BJ (cell line): ENCODE results near the gene TRIM67. TPM values are rescaled to one million over a fixed set of nuclear protein-coding genes. Genes with fewer than 3 reads are reported as not detected.

ENCODE experiments used
- CTCF ChIA-PET: fragments of 350-600 bp; formaldehyde crosslinking; extraction: SDS; loops from one replicate; lab custom pipeline; 2021; ENCODE audit warnings: antibody characterized with exemption, inconsistent platforms; lab: Yijun Ruan, JAX
- POLR2A ChIA-PET: fragments of 300-600 bp; sonication (Branson Sonifier 250); formaldehyde crosslinking; extraction: SDS; loops from one replicate; lab custom pipeline; 2021; ENCODE audit warnings: antibody characterized with exemption; lab: Charles Lee
- DNase-seq: peaks from one replicate; pipeline ENCODE4 v3.0.0-alpha.2; 2011; ENCODE audit warnings: low read depth
- H3K27me3 ChIP-seq: 2 replicates; pipeline ENCODE4 v1.6.0; 2011; ENCODE audit warnings: low read length; ENCODE audit not compliant: control insufficient read depth, insufficient read depth
- H3K36me3 ChIP-seq: 2 replicates; pipeline ENCODE4 v1.5.1; 2011; ENCODE audit warnings: low read length; ENCODE audit not compliant: control insufficient read depth, insufficient read depth
- H3K4me3 ChIP-seq: 2 replicates; pipeline ENCODE4 v1.5.1; 2011; ENCODE audit warnings: low read depth, mild to moderate bottlenecking, control low read depth, low read length
- CTCF ChIP-seq: IDR thresholded peaks from 2 replicates; pipeline ENCODE4 v1.5.1; 2011; ENCODE audit warnings: low read depth, mild to moderate bottlenecking, control low read depth, inconsistent platforms, low read length, moderate library complexity; ENCODE audit not compliant: insufficient read depth
- polyA plus RNA-seq: library from polyadenylated mRNA; depleted of rRNA; stranded (reverse); fragments of >200 nt; gene quantifications from 2 replicates; pipeline ENCODE4 v1.2.3, GENCODE V29; 2011

Gene TRIM67
- polyA plus RNA-seq, 1 experiment = 0.02 TPM

- H3K36me3 ChIP-seq = no peaks in the 10 kb centered on the region
- peaks cover 30% of the 10 kb centered on the region for H3K27me3 ChIP-seq
- ChIA-PET POLR2A (no interaction called here), CTCF (interaction anchor here (0.6 to 1.7 kb wide), 5 partner anchors 10 to 427 kb away, joined by 3 to 5 read pairs (median 3); no protein-coding TSS in a partner anchor)
- no peak for DNase-seq
- TF ChIP-seq CTCF = no peak
- H3K4me3 ChIP-seq = peak overlapping the region; percentile 17
These were observed 1.3 kb downstream of the TRIM67 start for GRCh38 chr1:231162970-231163829.

- no peak for TF ChIP-seq CTCF
- H3K27me3 ChIP-seq = peaks cover 30% of the 10 kb centered on the region
- no peak overlapping the region for H3K4me3 ChIP-seq
- DNase-seq = no peak
- POLR2A ChIA-PET = no interaction called here
- CTCF ChIA-PET = interaction anchor here (1.7 kb wide), 1 partner anchor 38 kb away, joined by 4 read pairs; no protein-coding TSS in a partner anchor
- no peaks in the 10 kb centered on the region for H3K36me3 ChIP-seq
These were observed 2.1 kb downstream of the TRIM67 start for GRCh38 chr1:231163830-231164427.

- no peak overlapping the region for H3K4me3 ChIP-seq
- no peaks in the 10 kb centered on the region for H3K36me3 ChIP-seq
- peaks cover 25% of the 10 kb centered on the region for H3K27me3 ChIP-seq
- TF ChIP-seq CTCF = no peak
- no peak for DNase-seq
- CTCF ChIA-PET = no interaction called here
- POLR2A ChIA-PET = no interaction called here
These were observed 3.5 kb downstream of the TRIM67 start for GRCh38 chr1:231165371-231165770.

GRCh38 chr1:231166398-231166797 lies 4.5 kb downstream of the TRIM67 start:
- CTCF ChIA-PET = no interaction called here
- POLR2A ChIA-PET = no interaction called here
- TF ChIP-seq CTCF = no peak

GRCh38 chr1:231170875-231171274 lies 9.0 kb downstream of the TRIM67 start:
- Histone ChIP-seq H3K36me3 (no peaks in the 10 kb centered on the region), H3K27me3 (peaks cover 2% of the 10 kb centered on the region), H3K4me3 (no peak overlapping the region)
- DNase-seq = no peak
- POLR2A ChIA-PET = no interaction called here
- no peak for TF ChIP-seq CTCF
- CTCF ChIA-PET = interaction anchor here (0.8 to 1.4 kb wide), 2 partner anchors 14 to 373 kb away, joined by 3 read pairs; no protein-coding TSS in a partner anchor

More at GRCh38 chr1:231166398-231166797, 4.5 kb downstream of the TRIM67 start:
- DNase-seq = no peak
- H3K4me3 ChIP-seq = no peak overlapping the region
- H3K36me3 ChIP-seq = no peaks in the 10 kb centered on the region
- H3K27me3 ChIP-seq = peaks cover 19% of the 10 kb centered on the region
